Kidney (tissue), 14 donors: ENCODE data around the gene RAP1A. TPM values are rescaled to one million over a fixed set of nuclear protein-coding genes. Genes with fewer than 3 reads are reported as not detected.

Experiments
- DNase-seq, 5 donors: peaks; one replicate each; pipeline ENCODE4 v3.0.0-alpha.2; 2013 to 2020
- FAIRE-seq: peaks from 2 replicates; lab custom pipeline; 2012; peaks lifted over from hg19 to GRCh38; lab: Jason Lieb, UNC
- H3K27ac ChIP-seq, 2 donors: one replicate each; pipeline ENCODE4 v1.7.0; 2013; ENCODE audit warnings: low read depth in 2 of 2, low read length in 2 of 2, inconsistent platforms in 1 of 2
- H3K27me3 ChIP-seq: one replicate; pipeline ENCODE4 v1.7.1; 2013; ENCODE audit warnings: low read length, inconsistent platforms; ENCODE audit not compliant: control insufficient read depth, insufficient read depth
- H3K36me3 ChIP-seq, 3 donors: one replicate each; pipeline versions ENCODE4 v1.7.0 to v1.7.1; 2013; ENCODE audit warnings: low read length in 3 of 3, control low read depth in 1 of 3, inconsistent platforms in 1 of 3; ENCODE audit not compliant: insufficient read depth in 3 of 3, control insufficient read depth in 2 of 3
- H3K4me1 ChIP-seq, 3 donors: one replicate each; pipeline versions ENCODE4 v1.7.0 to v1.7.1; 2013; ENCODE audit warnings: low read length in 3 of 3, inconsistent platforms in 1 of 3, low read depth in 1 of 3; ENCODE audit not compliant: control insufficient read depth in 2 of 3, insufficient read depth in 2 of 3
- H3K4me3 ChIP-seq, 3 donors: one replicate each; pipeline versions ENCODE4 v1.7.0 to v1.8.1; 2013; ENCODE audit warnings: low read length in 3 of 3, control low read depth in 1 of 3, inconsistent platforms in 1 of 3
- H3K9ac ChIP-seq, 3 donors: one replicate each; pipeline versions ENCODE4 v1.7.0 to v1.7.1; 2013; ENCODE audit warnings: low read length in 3 of 3, control low read depth in 1 of 3, inconsistent platforms in 1 of 3
- H3K9me3 ChIP-seq, 3 donors: one replicate each; pipeline versions ENCODE4 v1.7.0 to v1.7.1; 2013; ENCODE audit warnings: low read length in 3 of 3, control low read depth in 1 of 3, inconsistent platforms in 1 of 3; ENCODE audit not compliant: control insufficient read depth in 2 of 3, insufficient read depth in 1 of 3
- intact Hi-C: fragments of 100-400 bp; cut with DNase I; formaldehyde crosslinking; loops from one replicate; pipeline ENCODE4 v1.11.1; 2022
- polyA plus RNA-seq: library from polyadenylated mRNA; stranded (reverse); fragments of 350-450 nt; fragmentation: Illumina TruSeq; extraction: RNeasy Lipid Tissue Mini Kit (QIAGEN cat#74804); gene quantifications from one replicate; pipeline ENCODE4 v1.2.3, GENCODE V29; 2014; ENCODE audit warnings: low read depth, low replicate concordance; ENCODE audit not compliant: insufficient read depth
- total RNA-seq: library from RNA; stranded (reverse); fragmentation: NEBNext Ultra II Directional; extraction: Animal tissue kit (Norgen Biotek cat#: 25700); gene quantifications from one replicate; pipeline ENCODE4 v1.2.1, GENCODE V29; 2021
- TF ChIP-seq, protein P1 (sequence below): IDR thresholded peaks from 3 replicates; pipeline ENCODE4 v1.5.1; 2012; ENCODE audit warnings: mild to moderate bottlenecking, moderate library complexity, borderline replicate concordance; ENCODE audit not compliant: insufficient read depth; ENCODE audit errors: extremely low read depth
- donor health status: control.
- donor health status: control.
- donor health status: control.
- donor health status: control.
- donor health status: control.
- donor health status: DM: yes; HTN: yes; CAD: no.
- donor health status: Normal renal cell carcinoma (clear cell type).

RAP1A gene
- total and polyA plus RNA-seq, 2 donors from 2014 or later: 55.8 to 91.3 TPM

DNA sequence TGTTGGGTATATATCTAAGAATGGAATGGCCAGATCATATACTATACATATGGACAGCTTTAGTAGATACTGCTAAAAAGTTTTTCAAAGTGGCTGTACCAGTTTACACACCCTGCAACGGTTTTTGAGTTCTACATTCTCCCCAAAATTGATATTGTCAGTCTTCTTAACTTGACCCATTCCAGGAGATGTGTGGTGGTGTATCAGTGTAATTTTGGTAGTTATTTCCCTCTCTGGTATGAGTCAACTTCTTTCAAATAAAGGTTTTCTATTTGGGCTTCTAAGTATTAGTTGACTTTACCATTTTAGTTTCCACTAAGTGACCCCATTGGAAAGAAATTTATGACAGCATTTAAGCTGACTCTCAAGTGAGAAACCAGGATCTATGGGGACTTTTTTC is 90.4 kb downstream of the RAP1A start:
- no peaks in the 10 kb centered on the region for H3K9me3 ChIP-seq
- no peak overlapping the region for H3K27ac ChIP-seq
- H3K27me3 ChIP-seq: no peaks in the 10 kb centered on the region
- FAIRE-seq: no peak
- peaks cover 0 to 2% (median 0%) of the 10 kb centered on the region in 3 donors for H3K36me3 ChIP-seq
- H3K4me3 ChIP-seq: no peak overlapping the region
- H3K4me1 ChIP-seq: no peaks in the 10 kb centered on the region
- TF ChIP-seq, protein P1, sequence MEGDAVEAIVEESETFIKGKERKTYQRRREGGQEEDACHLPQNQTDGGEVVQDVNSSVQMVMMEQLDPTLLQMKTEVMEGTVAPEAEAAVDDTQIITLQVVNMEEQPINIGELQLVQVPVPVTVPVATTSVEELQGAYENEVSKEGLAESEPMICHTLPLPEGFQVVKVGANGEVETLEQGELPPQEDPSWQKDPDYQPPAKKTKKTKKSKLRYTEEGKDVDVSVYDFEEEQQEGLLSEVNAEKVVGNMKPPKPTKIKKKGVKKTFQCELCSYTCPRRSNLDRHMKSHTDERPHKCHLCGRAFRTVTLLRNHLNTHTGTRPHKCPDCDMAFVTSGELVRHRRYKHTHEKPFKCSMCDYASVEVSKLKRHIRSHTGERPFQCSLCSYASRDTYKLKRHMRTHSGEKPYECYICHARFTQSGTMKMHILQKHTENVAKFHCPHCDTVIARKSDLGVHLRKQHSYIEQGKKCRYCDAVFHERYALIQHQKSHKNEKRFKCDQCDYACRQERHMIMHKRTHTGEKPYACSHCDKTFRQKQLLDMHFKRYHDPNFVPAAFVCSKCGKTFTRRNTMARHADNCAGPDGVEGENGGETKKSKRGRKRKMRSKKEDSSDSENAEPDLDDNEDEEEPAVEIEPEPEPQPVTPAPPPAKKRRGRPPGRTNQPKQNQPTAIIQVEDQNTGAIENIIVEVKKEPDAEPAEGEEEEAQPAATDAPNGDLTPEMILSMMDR: no peak
- intact Hi-C loops: no loop called here
- no peak overlapping the region for H3K9ac ChIP-seq
- no peak for DNase-seq

DNA sequence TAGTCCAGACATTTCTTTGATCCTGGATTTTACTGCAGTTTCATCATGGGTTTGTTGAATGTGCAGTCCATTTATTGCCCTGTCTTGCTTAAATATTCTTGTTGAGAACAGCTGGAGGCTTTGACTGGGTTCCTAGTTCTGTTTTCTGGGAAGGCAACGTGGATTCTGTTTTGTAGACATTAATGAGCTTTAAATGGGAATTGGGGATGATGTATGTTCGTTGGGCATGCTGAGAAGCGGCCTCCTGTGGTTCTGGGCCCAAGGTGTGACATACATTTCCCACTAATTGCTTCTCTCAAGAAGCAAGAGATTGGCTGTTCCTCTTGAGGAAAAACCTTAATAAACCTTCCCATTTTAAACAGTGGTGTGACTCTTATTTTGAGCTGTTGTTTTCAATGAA is 96.7 kb downstream of the RAP1A start:
- Histone ChIP-seq H3K9me3 (no peaks in the 10 kb centered on the region), H3K4me3 (no peak overlapping the region), H3K36me3 (no peaks in the 10 kb centered on the region), H3K4me1 (no peaks in the 10 kb centered on the region), H3K9ac (no peak overlapping the region), H3K27ac (no peak overlapping the region), H3K27me3 (no peaks in the 10 kb centered on the region)
- no peak for DNase-seq
- FAIRE-seq: no peak
- TF ChIP-seq, protein P1: no peak
- intact Hi-C loops: no loop called here

DNA sequence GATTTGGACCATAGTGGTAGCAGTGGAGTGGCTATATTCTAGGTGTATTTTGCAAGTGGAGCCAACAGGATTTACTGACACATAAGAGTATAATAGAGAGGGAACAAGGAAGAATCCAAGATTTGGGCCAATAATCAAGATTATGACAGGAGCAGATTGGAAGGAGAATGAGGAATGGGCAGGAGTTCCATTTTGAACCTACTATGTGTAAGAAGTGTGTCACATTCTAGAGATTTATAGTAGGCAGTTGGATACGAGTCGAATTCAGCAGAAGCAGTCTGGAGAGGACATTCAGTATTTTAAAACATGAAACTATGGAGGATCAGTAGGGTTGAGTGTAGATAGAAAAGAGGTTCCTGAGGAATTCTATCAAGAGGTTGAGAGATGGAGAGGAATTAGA is 97.9 kb downstream of the RAP1A start:
- no peak overlapping the region for H3K9ac ChIP-seq
- TF ChIP-seq, protein P1: no peak
- H3K27me3 ChIP-seq: no peaks in the 10 kb centered on the region
- intact Hi-C loops: no loop called here
- FAIRE-seq (no peak), DNase-seq (no peak)
- H3K27ac ChIP-seq: no peak overlapping the region
- no peaks in the 10 kb centered on the region for H3K9me3 ChIP-seq
- no peaks in the 10 kb centered on the region for H3K4me1 ChIP-seq
- no peak overlapping the region for H3K4me3 ChIP-seq
- no peaks in the 10 kb centered on the region for H3K36me3 ChIP-seq

DNA sequence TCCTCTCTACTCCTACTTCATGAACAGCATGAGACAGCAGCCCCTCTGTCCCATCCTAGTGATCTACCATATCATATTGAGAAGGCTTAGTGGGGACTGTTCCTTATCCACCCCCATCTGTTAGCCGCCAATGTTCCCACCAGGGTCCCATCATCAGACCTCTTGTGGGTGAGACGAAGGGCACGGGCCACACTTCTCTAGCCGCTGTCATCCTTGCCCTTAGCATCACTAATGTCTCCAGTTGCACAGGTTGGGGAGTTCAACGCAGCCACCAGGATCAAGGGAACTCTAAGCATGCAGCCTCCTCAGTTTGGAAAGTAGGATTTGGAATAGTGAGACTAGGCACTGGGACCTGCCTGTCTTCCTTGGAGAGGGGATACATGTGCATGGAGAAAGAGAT is 99.5 kb downstream of the RAP1A start:
- Histone ChIP-seq H3K27ac (no peak overlapping the region), H3K4me1 (no peaks in the 10 kb centered on the region), H3K4me3 (no peak overlapping the region), H3K27me3 (no peaks in the 10 kb centered on the region), H3K9me3 (no peaks in the 10 kb centered on the region), H3K36me3 (no peaks in the 10 kb centered on the region), H3K9ac (no peak overlapping the region)
- TF ChIP-seq, protein P1: no peak
- DNase-seq: no peak
- no peak for FAIRE-seq
- intact Hi-C loops: no loop called here
